CD4-positive, alpha-beta memory T cell (primary cell): ENCODE measurements around the gene TOMM40L. TPM values are rescaled to one million over a fixed set of nuclear protein-coding genes. Genes with fewer than 3 reads are reported as not detected.

Source experiments
- CTCF ChIA-PET: fragments of 350-600 bp; sonication (Branson Sonifier 250); formaldehyde crosslinking; loops from one replicate; lab custom pipeline; 2021; ENCODE audit warnings: inconsistent platforms; ENCODE audit not compliant: partially characterized antibody; lab: Charles Lee
- POLR2A ChIA-PET: fragments of 350-600 bp; sonication (Branson Sonifier 250); formaldehyde crosslinking; loops from one replicate; lab custom pipeline; 2021; ENCODE audit not compliant: partially characterized antibody; lab: Charles Lee
- DNase-seq, 5 donors: peaks; one replicate each; pipeline versions ENCODE4 v3.0.0 to v3.0.0-alpha.2; 2020 to 2022; ENCODE audit warnings: mixed read lengths in 1 of 5
- H3K27ac ChIP-seq: one replicate; pipeline ENCODE4 v1.7.0; 2013; ENCODE audit warnings: low read depth, low read length
- H3K27me3 ChIP-seq: 2 replicates; pipeline ENCODE4 v1.7.0; 2013; ENCODE audit warnings: mild to moderate bottlenecking, low read length, moderate library complexity; ENCODE audit not compliant: insufficient read depth
- H3K36me3 ChIP-seq: 2 replicates; pipeline ENCODE4 v1.7.0; 2013; ENCODE audit warnings: mild to moderate bottlenecking, low read length, moderate library complexity; ENCODE audit not compliant: insufficient read depth
- H3K4me1 ChIP-seq: 2 replicates; pipeline ENCODE4 v1.7.0; 2013; ENCODE audit warnings: mild to moderate bottlenecking, low read length, moderate library complexity; ENCODE audit not compliant: insufficient read depth
- H3K4me3 ChIP-seq, 2 donors: one replicate each; pipeline ENCODE4 v1.7.0; 2013; ENCODE audit warnings: low read length in 2 of 2, mild to moderate bottlenecking in 1 of 2
- H3K9me3 ChIP-seq, 2 donors: one replicate each; pipeline ENCODE4 v1.7.0; 2013; ENCODE audit warnings: low read length in 2 of 2, control low read depth in 1 of 2; ENCODE audit not compliant: control insufficient read depth in 1 of 2
- H3K27ac Mint-ChIP-seq, 7 donors: one replicate each; pipeline ENCODE4 v1.8.0; 2020 to 2021; ENCODE audit warnings: mixed read lengths in 7 of 7, mild to moderate bottlenecking in 6 of 7, inconsistent platforms in 3 of 7, moderate library complexity in 3 of 7
- H3K27me3 Mint-ChIP-seq, 2 donors: one replicate each; pipeline ENCODE4 v1.8.0; 2020 to 2021; ENCODE audit warnings: mixed read lengths in 2 of 2
- H3K36me3 Mint-ChIP-seq, 2 donors: one replicate each; pipeline ENCODE4 v1.8.0; 2020 to 2021; ENCODE audit warnings: mixed read lengths in 2 of 2, inconsistent platforms in 1 of 2, mild to moderate bottlenecking in 1 of 2
- H3K4me1 Mint-ChIP-seq, 4 donors: one replicate each; pipeline ENCODE4 v1.8.0; 2020 to 2021; ENCODE audit warnings: mixed read lengths in 4 of 4, mild to moderate bottlenecking in 1 of 4
- H3K4me3 Mint-ChIP-seq, 8 donors: one replicate each; pipeline ENCODE4 v1.8.0; 2020 to 2021; ENCODE audit warnings: mixed read lengths in 8 of 8, mild to moderate bottlenecking in 7 of 8, moderate library complexity in 6 of 8, inconsistent platforms in 3 of 8
- H3K9me3 Mint-ChIP-seq, 8 donors: one replicate each; pipeline ENCODE4 v1.8.0; 2020 to 2021; ENCODE audit warnings: mixed read lengths in 8 of 8, mild to moderate bottlenecking in 5 of 8, inconsistent platforms in 3 of 8, moderate library complexity in 1 of 8
- intact Hi-C: fragments of 100-400 bp; cut with micrococcal nuclease; formaldehyde crosslinking; loops from one replicate; pipeline ENCODE4 v1.15.1; 2023
- polyA plus RNA-seq, 2 donors: library from polyadenylated mRNA; unstranded; fragments of 300-500 nt; fragmentation: Illumina TruSeq; gene quantifications; one replicate each; pipeline ENCODE4 v1.2.3, GENCODE V29; 2021
- total RNA-seq, 2 experiments: library from RNA; stranded (reverse); gene quantifications; one replicate each; pipeline ENCODE4 v1.2.3, GENCODE V29; 2021

The TOMM40L gene
- total and polyA plus RNA-seq, 4 experiments from 2014 or later, result 2.9 to 8.8 (median 7.5) TPM

DNA sequence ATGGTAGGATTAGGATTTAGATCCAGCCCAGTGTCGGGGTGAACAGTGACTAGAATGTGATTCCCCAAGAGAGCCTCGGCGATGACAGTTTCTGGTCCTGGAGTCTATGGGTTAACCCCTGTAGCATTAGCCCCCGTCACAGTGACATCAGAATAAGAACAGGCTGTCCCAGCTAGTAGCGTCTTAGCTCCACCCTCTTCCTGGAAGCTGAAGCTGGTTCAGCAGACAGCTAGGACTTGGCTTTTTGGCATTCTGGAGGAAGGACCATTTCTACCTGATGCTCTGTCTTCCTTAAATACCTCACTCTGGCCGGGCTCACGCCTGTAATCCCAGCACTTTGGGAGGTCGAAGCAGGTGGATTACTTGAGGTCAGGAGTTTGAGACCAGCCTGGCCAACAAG lies 18.7 kb upstream of the TOMM40L start:
- intact Hi-C loops, result no loop called here

DNA sequence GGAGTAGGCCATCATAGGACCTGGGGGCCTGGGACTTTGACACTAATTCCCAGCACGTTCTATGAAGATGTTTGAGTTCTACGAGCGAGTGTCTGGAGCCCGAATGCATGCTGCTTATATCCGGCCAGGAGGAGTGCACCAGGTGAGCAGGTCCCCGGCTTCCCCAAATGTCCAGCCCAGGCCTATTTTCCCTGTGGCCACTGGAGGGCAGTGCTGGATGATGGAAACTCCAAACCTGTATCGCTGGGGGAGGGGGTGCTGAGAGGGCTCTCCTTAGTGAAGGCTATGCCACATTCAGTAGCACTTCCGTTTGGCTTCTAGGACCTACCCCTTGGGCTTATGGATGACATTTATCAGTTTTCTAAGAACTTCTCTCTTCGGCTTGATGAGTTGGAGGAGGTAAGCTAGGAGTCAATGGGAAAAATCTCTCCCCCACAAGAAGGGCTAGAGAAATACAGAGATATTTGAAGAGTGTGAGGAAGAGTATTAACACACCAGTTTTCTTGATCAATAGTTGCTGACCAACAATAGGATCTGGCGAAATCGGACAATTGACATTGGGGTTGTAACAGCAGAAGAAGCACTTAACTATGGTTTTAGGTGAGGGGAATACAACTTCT lies 16.0 kb upstream of the TOMM40L start:
- no peak overlapping the region for H3K4me3 Mint-ChIP-seq
- peak overlapping the region; percentile 57 to 88 (median 68) for H3K27ac Mint-ChIP-seq
- POLR2A ChIA-PET, result interaction anchor here (1.0 to 1.6 kb wide), 3 partner anchors 13 to 95 kb away, joined by 3 read pairs; partner anchors contain the start of gene PPOX
- peak; percentile 64 to 74 (median 68) for DNase-seq
- no peaks in the 10 kb centered on the region for H3K9me3 Mint-ChIP-seq
- Histone ChIP-seq H3K36me3 (peaks cover 72% of the 10 kb centered on the region), H3K4me3 (no peak overlapping the region), H3K4me1 (peaks cover 25% of the 10 kb centered on the region), H3K27ac (no peak overlapping the region), H3K27me3 (no peaks in the 10 kb centered on the region), H3K9me3 (no peaks in the 10 kb centered on the region)
- CTCF ChIA-PET, result interaction anchor here (0.9 to 6.1 kb wide), 11 partner anchors 8 to 172 kb away, joined by 3 to 93 read pairs (median 9); partner anchors contain the start of genes APOA2, NDUFS2, PPOX and TOMM40L
- H3K27me3 Mint-ChIP-seq, result no peaks in the 10 kb centered on the region
- H3K36me3 Mint-ChIP-seq, result peaks cover 60 to 84% of the 10 kb centered on the region in 2 donors
- peaks cover 20 to 38% (median 27%) of the 10 kb centered on the region in 4 donors for H3K4me1 Mint-ChIP-seq
- intact Hi-C loops, result loop anchor here (1.0 kb wide), 1 partner anchor 15 kb away; no protein-coding TSS in a partner anchor

More for the DNA sequence above, 18.7 kb upstream of the TOMM40L start:
- H3K9me3 ChIP-seq, result no peaks in the 10 kb centered on the region
- Mint-ChIP-seq H3K36me3 (peaks cover 48 to 79% of the 10 kb centered on the region in 2 donors), H3K27ac (peak overlapping the region in 1 of 7 donors; percentile 42), H3K27me3 (no peaks in the 10 kb centered on the region), H3K4me1 (peaks cover 32 to 59% (median 46%) of the 10 kb centered on the region in 4 donors), H3K9me3 (no peaks in the 10 kb centered on the region), H3K4me3 (no peak overlapping the region)
- POLR2A ChIA-PET, result interaction anchor here (0.6 kb wide), 1 partner anchor 24 kb away, joined by 3 read pairs; no protein-coding TSS in a partner anchor
- CTCF ChIA-PET, result interaction anchor here (1.1 to 7.3 kb wide), 6 partner anchors 12 to 99 kb away, joined by 4 to 103 read pairs (median 32); partner anchors contain the start of genes APOA2 and TOMM40L
- no peak overlapping the region for H3K4me3 ChIP-seq
- H3K4me1 ChIP-seq, result peaks cover 47% of the 10 kb centered on the region
- no peaks in the 10 kb centered on the region for H3K27me3 ChIP-seq
- H3K27ac ChIP-seq, result no peak overlapping the region
- peaks cover 54% of the 10 kb centered on the region for H3K36me3 ChIP-seq
- no peak for DNase-seq

DNA sequence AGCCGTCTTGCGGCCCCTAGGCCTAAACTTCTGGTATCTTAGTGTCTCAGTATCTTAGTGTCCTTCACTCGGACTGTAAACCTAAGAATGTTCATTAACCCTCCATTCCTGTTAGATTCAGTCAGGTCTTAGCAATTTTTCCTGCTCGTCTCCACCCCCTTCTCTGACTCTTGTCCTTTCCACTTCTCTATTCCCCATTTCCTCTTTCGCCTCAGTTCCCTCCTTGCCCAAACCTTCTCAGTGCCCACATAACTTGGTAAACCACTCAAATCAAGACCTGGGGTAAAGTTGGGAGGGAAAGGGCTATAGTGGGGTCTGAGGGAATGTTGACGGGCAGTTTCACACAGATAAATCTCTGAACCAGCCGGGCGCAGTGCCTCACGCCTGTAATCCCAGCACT lies 11.5 kb upstream of the TOMM40L start:
- Histone ChIP-seq H3K4me1 (peaks cover 17% of the 10 kb centered on the region), H3K27me3 (no peaks in the 10 kb centered on the region), H3K27ac (no peak overlapping the region), H3K4me3 (no peak overlapping the region), H3K9me3 (no peaks in the 10 kb centered on the region), H3K36me3 (peaks cover 48% of the 10 kb centered on the region)
- DNase-seq, result no peak
- peak overlapping the region in 1 of 7 donors; percentile 51 for H3K27ac Mint-ChIP-seq
- ChIA-PET POLR2A (no interaction called here), CTCF (no interaction called here)
- peaks cover 41 to 55% of the 10 kb centered on the region in 2 donors for H3K36me3 Mint-ChIP-seq
- peaks cover 17 to 43% (median 36%) of the 10 kb centered on the region in 4 donors for H3K4me1 Mint-ChIP-seq
- no peaks in the 10 kb centered on the region for H3K9me3 Mint-ChIP-seq
- no peaks in the 10 kb centered on the region for H3K27me3 Mint-ChIP-seq
- intact Hi-C loops, result no loop called here
- no peak overlapping the region for H3K4me3 Mint-ChIP-seq

DNA sequence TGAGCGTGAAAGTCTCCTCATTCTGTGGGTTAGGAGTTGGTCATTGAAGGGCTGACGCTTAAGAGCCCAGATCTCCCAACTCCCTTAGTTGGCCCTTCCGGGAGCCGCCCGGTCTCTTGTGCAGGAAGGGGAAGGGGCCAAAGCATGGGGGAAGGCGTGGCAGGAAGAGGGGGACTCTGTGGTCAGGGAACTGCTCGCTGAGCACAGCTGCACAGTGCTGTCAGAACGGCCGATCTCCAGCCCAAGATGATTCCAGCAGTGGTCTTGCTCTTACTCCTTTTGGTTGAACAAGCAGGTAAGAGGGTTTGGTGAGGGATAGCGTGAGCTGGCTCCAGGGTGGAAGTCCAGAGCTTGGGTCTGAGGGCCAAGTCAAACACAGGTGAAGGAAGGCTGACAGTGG lies 10.8 kb upstream of the TOMM40L start, which contains the start of gene FCER1G:
FCER1G (plus strand) TSS at position 220 of the 400 bp plus-strand sequence; CDS start at position 247, 27 bp downstream.
- CTCF ChIA-PET, result interaction anchor here (2.2 to 3.2 kb wide), 2 partner anchors 12 to 167 kb away, joined by 8 to 40 read pairs; partner anchors contain the start of gene TOMM40L
- Histone ChIP-seq H3K9me3 (no peaks in the 10 kb centered on the region), H3K4me1 (peaks cover 13% of the 10 kb centered on the region), H3K27ac (no peak within 1 kb of the TSS), H3K4me3 (no peak within 1 kb of the TSS), H3K27me3 (no peaks in the 10 kb centered on the region), H3K36me3 (peaks cover 42% of the 10 kb centered on the region)
- no peaks in the 10 kb centered on the region for H3K27me3 Mint-ChIP-seq
- peaks cover 10 to 39% (median 30%) of the 10 kb centered on the region in 4 donors for H3K4me1 Mint-ChIP-seq
- H3K27ac Mint-ChIP-seq, result peak within 1 kb of the TSS in 4 of 7 donors; percentile 3 to 83 (median 40)
- no peak for DNase-seq
- intact Hi-C loops, result no loop called here
- H3K9me3 Mint-ChIP-seq, result no peaks in the 10 kb centered on the region
- peaks cover 33 to 48% of the 10 kb centered on the region in 2 donors for H3K36me3 Mint-ChIP-seq
- H3K4me3 Mint-ChIP-seq, result no peak within 1 kb of the TSS
- POLR2A ChIA-PET, result interaction anchor here (0.7 to 1.4 kb wide), 4 partner anchors 11 to 17 kb away, joined by 3 to 5 read pairs (median 4); partner anchors contain the start of genes ADAMTS4, NDUFS2 and TOMM40L

DNA sequence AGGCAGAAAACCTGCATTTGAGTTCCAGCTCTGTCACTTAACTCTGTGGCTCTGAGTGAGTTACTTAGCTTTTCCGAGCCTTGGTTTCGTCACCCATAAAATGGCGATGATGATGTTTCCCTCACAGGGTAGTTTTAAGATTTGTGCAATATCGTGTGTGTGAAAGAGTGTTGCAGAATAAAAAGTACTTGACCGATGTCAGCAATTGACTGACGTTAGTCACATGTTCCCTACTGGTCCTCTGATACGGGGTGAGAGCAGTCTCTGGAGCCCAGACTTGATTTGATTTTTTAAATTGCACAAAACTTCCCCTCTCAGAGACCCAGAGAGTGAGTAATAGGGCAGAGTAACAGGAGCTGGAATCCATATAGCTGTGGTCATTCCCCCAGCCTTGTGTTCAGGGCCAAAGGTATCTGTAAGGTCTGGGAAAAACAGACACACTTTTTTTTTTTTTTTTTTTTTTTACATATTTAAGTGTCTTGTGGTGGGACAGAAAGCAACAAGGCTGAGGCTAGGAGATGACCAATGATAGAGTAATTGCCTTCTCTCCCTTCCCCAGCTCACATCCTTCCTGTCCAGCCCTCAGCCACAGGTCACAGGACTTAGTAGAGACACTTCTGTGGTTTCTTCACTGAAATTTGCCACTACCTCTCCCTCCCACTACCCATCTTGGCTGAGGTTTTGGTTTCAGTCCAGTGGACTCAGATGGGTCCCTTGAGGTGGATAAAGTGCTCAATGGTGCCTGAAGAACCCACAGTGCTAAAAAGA lies 8.7 kb upstream of the TOMM40L start:
- Mint-ChIP-seq H3K36me3 (peaks cover 20 to 29% of the 10 kb centered on the region in 2 donors), H3K27ac (peak overlapping the region in 5 of 7 donors; percentile 4 to 67 (median 12)), H3K27me3 (no peaks in the 10 kb centered on the region), H3K9me3 (no peaks in the 10 kb centered on the region), H3K4me3 (no peak overlapping the region), H3K4me1 (peaks cover 9 to 37% (median 29%) of the 10 kb centered on the region in 4 donors)
- Histone ChIP-seq H3K36me3 (peaks cover 22% of the 10 kb centered on the region), H3K4me1 (peaks cover 13% of the 10 kb centered on the region), H3K27ac (no peak overlapping the region), H3K9me3 (no peaks in the 10 kb centered on the region), H3K4me3 (no peak overlapping the region), H3K27me3 (no peaks in the 10 kb centered on the region)
- no peak for DNase-seq
- ChIA-PET POLR2A (interaction anchor here (0.7 to 4.3 kb wide), 3 partner anchors 8 to 51 kb away, joined by 3 to 27 read pairs (median 4); partner anchors contain the start of genes NDUFS2, PPOX and TOMM40L), CTCF (interaction anchor here (1.1 to 3.2 kb wide), 4 partner anchors 10 to 165 kb away, joined by 4 to 40 read pairs (median 6); partner anchors contain the start of gene TOMM40L)
- intact Hi-C loops, result no loop called here

DNA sequence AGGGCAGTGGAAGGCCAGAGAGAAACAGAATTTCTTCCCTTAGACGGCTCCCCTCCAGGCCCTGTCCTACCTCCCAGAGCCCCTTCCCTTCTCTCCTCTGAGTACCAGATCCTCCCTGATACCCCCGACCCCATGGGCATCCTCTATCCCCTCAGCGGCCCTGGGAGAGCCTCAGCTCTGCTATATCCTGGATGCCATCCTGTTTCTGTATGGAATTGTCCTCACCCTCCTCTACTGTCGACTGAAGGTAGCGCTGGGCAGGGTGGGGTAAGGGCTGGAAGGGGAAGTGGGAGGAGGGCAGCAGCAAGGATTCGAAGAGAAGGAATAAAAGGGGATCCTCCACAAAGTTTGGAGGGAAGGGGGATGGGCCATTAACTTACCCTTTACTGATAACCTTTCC lies 8.0 kb upstream of the TOMM40L start:
- Mint-ChIP-seq H3K4me3 (no peak overlapping the region), H3K9me3 (no peaks in the 10 kb centered on the region), H3K27ac (peak overlapping the region in 3 of 7 donors; percentile 20 to 53 (median 48)), H3K36me3 (peaks cover 17 to 23% of the 10 kb centered on the region in 2 donors), H3K4me1 (peaks cover 9 to 37% (median 29%) of the 10 kb centered on the region in 4 donors), H3K27me3 (no peaks in the 10 kb centered on the region)
- Histone ChIP-seq H3K27me3 (no peaks in the 10 kb centered on the region), H3K27ac (no peak overlapping the region), H3K4me1 (peaks cover 13% of the 10 kb centered on the region), H3K9me3 (no peaks in the 10 kb centered on the region), H3K36me3 (peaks cover 16% of the 10 kb centered on the region), H3K4me3 (no peak overlapping the region)
- intact Hi-C loops, result no loop called here
- ChIA-PET POLR2A (interaction anchor here (0.7 to 4.3 kb wide), 4 partner anchors 8 to 36 kb away, joined by 3 to 27 read pairs (median 4); partner anchors contain the start of genes NDUFS2 and TOMM40L), CTCF (interaction anchor here (1.1 to 3.2 kb wide), 2 partner anchors 9 to 15 kb away, joined by 4 to 40 read pairs; partner anchors contain the start of gene TOMM40L)
- no peak for DNase-seq
